ENCODE data around the gene SCN2B. TPM values are rescaled to one million over a fixed set of nuclear protein-coding genes. Genes with fewer than 3 reads are reported as not detected.

SCN2B gene
- total RNA-seq, 2 donors from 2014 or later = 0.07 TPM; not detected in 1

- H3K27me3 ChIP-seq (replicated peaks; ENCODE audit: insufficient read depth) = no peaks in the 10 kb centered on the region
- ATAC-seq (ENCODE audit: insufficient number of reproducible peaks, low FRiP score, low read depth) = no peak
- H3K36me3 ChIP-seq = no peaks in the 10 kb centered on the region
- peaks cover 0 to 3% of the 10 kb centered on the region in 2 donors for H3K4me1 ChIP-seq (ENCODE audit: control insufficient read depth in 1 of 2, low read depth in 2 of 2)
- DNase-seq (ENCODE audit: low spot score) = no peak
- H3K9me3 ChIP-seq = no peaks in the 10 kb centered on the region
- TF ChIP-seq CTCF (IDR thresholded peaks at IDR 0.05) = no peak
- H3K27ac ChIP-seq = no peak overlapping the region
- H3K4me3 ChIP-seq = no peak overlapping the region
Observed at GRCh38 chr11:118215765-118216164, 39.3 kb upstream of the SCN2B start.

DNA sequence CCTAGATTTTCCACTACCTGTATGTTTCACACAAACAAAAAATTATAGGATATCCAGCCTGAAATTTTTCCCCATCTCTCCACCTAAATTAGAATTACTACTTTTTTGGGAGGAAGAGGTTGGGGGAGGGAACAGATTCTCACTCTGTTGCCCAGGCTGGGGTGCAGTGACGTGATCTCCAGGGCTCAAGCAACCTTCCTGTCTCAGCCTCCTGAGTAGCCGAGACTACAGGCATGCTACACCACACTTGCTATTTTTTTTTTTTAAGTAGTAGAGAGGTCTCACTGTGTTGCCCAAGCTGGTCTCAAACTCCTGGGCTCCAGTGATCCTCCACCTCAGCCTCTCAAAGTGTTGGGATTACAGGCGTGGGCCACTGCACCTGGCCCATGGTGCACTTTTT lies 38.8 kb upstream of the SCN2B start:
- Histone ChIP-seq H3K27me3 (replicated peaks; ENCODE audit: insufficient read depth) (no peaks in the 10 kb centered on the region), H3K9me3 (no peaks in the 10 kb centered on the region), H3K4me1 (ENCODE audit: control insufficient read depth in 1 of 2, low read depth in 2 of 2) (peaks cover 0 to 3% of the 10 kb centered on the region in 2 donors), H3K4me3 (no peak overlapping the region), H3K36me3 (no peaks in the 10 kb centered on the region), H3K27ac (no peak overlapping the region)
- no peak for DNase-seq (ENCODE audit: low spot score)
- no peak for TF ChIP-seq CTCF (IDR thresholded peaks at IDR 0.05)
- no peak for ATAC-seq (ENCODE audit: insufficient number of reproducible peaks, low FRiP score, low read depth)

DNA sequence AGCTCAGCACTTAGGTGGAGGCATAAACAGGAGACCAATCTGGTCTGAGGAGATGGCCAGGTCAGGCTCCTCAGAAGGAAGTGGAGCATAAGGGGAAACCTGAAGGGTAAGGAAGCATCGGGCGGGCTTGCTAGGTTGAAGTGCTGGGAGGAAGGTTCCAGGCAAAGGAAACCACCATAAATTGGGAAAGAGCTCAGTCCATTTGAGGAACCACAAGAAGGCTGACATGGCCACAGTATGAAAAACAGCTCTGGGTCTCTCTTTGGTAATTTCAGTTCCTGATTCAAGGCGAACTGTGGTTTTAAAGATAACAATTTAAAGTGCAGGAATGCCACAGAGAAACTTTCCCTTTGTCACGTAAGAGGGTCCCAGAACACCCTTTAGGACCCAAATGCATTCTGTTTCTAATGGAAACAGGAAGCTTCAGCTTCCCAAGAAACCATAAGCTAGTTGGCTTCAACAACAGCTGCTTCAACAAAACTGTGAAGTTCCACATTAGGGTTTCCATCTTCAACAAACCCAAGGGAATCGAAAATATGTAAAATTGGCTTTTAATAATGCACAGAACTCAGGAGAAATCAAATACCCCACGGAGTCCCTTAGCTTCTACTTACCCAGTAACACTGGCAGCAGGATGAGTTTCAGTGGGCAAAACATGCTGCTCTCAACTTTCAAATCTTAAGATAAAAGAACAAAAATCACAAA lies 37.9 kb upstream of the SCN2B start:
- H3K4me3 ChIP-seq = no peak overlapping the region
- H3K4me1 ChIP-seq (ENCODE audit: control insufficient read depth in 1 of 2, low read depth in 2 of 2) = peaks cover 0 to 3% of the 10 kb centered on the region in 2 donors
- H3K36me3 ChIP-seq = no peaks in the 10 kb centered on the region
- no peaks in the 10 kb centered on the region for H3K9me3 ChIP-seq
- DNase-seq (ENCODE audit: low spot score) (no peak), ATAC-seq (ENCODE audit: insufficient number of reproducible peaks, low FRiP score, low read depth) (no peak)
- TF ChIP-seq CTCF (IDR thresholded peaks at IDR 0.05) = no peak
- no peak overlapping the region for H3K27ac ChIP-seq
- no peaks in the 10 kb centered on the region for H3K27me3 ChIP-seq (replicated peaks; ENCODE audit: insufficient read depth)

- no peaks in the 10 kb centered on the region for H3K9me3 ChIP-seq
- no peak for TF ChIP-seq CTCF (IDR thresholded peaks at IDR 0.05)
- H3K27me3 ChIP-seq (replicated peaks; ENCODE audit: insufficient read depth) = no peaks in the 10 kb centered on the region
- no peak overlapping the region for H3K4me3 ChIP-seq
- H3K4me1 ChIP-seq (ENCODE audit: control insufficient read depth in 1 of 2, low read depth in 2 of 2) = peaks cover 0 to 3% of the 10 kb centered on the region in 2 donors
- H3K36me3 ChIP-seq = no peaks in the 10 kb centered on the region
- H3K27ac ChIP-seq = no peak overlapping the region
- ATAC-seq (ENCODE audit: insufficient number of reproducible peaks, low FRiP score, low read depth) = no peak
- no peak for DNase-seq (ENCODE audit: low spot score)
Observed at GRCh38 chr11:118213781-118214180, 37.3 kb upstream of the SCN2B start.

- H3K27me3 ChIP-seq (replicated peaks; ENCODE audit: insufficient read depth) = no peaks in the 10 kb centered on the region
- ATAC-seq (ENCODE audit: insufficient number of reproducible peaks, low FRiP score, low read depth) = no peak
Observed at GRCh38 chr11:118213201-118213600, 36.8 kb upstream of the SCN2B start.

More at GRCh38 chr11:118213201-118213600, 36.8 kb upstream of the SCN2B start:
- Histone ChIP-seq H3K9me3 (no peaks in the 10 kb centered on the region), H3K27ac (no peak overlapping the region), H3K4me1 (ENCODE audit: control insufficient read depth in 1 of 2, low read depth in 2 of 2) (peaks cover 0 to 3% of the 10 kb centered on the region in 2 donors), H3K4me3 (no peak overlapping the region), H3K36me3 (no peaks in the 10 kb centered on the region)
- no peak for TF ChIP-seq CTCF (IDR thresholded peaks at IDR 0.05)
- DNase-seq (ENCODE audit: low spot score) = no peak
